Measurements from ENCODE around the gene XG.

Gene XG

GRCh38 chrX:2823795-2824386 is 72.1 kb downstream of the XG start:
- no peak for DNase-seq

- no peak for DNase-seq
These were observed 73.0 kb downstream of the XG start for GRCh38 chrX:2824886-2825285.

- DNase-seq: no peak
These were observed 76.6 kb downstream of the XG start, which contains the start of gene GYG2 for GRCh38 chrX:2828344-2828958. GYG2 (plus strand) TSS chrX:2828930; CDS start chrX:2830189, 1,259 bp downstream.

GRCh38 chrX:2828959-2829411 is 77.1 kb downstream of the XG start:
- DNase-seq: no peak

- no peak for DNase-seq
These were observed 77.8 kb downstream of the XG start for GRCh38 chrX:2829469-2830246.

- no peak for DNase-seq
These were observed 79.8 kb downstream of the XG start for GRCh38 chrX:2831471-2832228.

- DNase-seq: no peak
These were observed 86.1 kb downstream of the XG start for GRCh38 chrX:2837961-2838360.

GRCh38 chrX:2840961-2841360 is 89.1 kb downstream of the XG start:
- DNase-seq: no peak

GRCh38 chrX:2841537-2841936 is 89.7 kb downstream of the XG start:
- no peak for DNase-seq

- DNase-seq: no peak
These were observed 95.2 kb downstream of the XG start for GRCh38 chrX:2846992-2847391.

- DNase-seq: no peak
These were observed 97.0 kb downstream of the XG start for GRCh38 chrX:2848871-2849301.

GRCh38 chrX:2854918-2855317 is 103.1 kb downstream of the XG start:
- no peak for DNase-seq

GRCh38 chrX:2855761-2856160 is 103.9 kb downstream of the XG start:
- DNase-seq: no peak

- no peak for DNase-seq
These were observed 105.7 kb downstream of the XG start for GRCh38 chrX:2857566-2857965.

GRCh38 chrX:2859197-2859797 is 107.5 kb downstream of the XG start:
- DNase-seq: no peak

- DNase-seq: no peak
These were observed 110.6 kb downstream of the XG start for GRCh38 chrX:2862404-2862803.

- no peak for DNase-seq
These were observed 111.8 kb downstream of the XG start for GRCh38 chrX:2863646-2864045.

Measured in CD4-positive, alpha-beta T cell treated with Interleukin-12 subunit alpha and Interleukin-12 subunit beta, for 1 hour (primary cell).